ENCODE measurements around the gene COPG2.
"Not testable (repeated sequence)": the region's sequence is repeated elsewhere in the genome, so short reads cannot be mapped to it uniquely, and the experiment has no call there.

DNA sequence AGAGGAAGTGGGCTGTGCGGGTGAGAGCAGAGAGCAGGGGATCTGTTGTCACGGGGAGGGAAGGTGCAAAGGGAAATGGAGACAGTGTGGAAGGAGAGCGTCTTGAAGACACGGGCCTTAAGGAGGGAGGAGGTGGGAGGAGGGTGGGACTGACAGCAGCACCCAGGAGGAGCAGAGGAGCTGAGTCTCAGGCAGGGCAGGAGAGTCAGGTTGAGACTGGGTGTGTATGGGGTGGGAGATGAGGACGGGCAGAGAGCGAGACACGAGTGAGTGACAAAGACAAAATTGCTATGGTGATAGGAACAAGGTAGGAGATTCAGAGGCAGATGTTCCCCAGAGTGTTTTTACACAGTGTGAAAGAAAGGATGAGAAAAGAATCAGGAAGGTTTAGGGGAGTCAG is 127.3 kb downstream of the COPG2 start:
- TF ChIP-seq POLR2A (IDR thresholded peaks at IDR 0.05): not testable (repeated sequence)
- TF ChIP-seq, protein P1, sequence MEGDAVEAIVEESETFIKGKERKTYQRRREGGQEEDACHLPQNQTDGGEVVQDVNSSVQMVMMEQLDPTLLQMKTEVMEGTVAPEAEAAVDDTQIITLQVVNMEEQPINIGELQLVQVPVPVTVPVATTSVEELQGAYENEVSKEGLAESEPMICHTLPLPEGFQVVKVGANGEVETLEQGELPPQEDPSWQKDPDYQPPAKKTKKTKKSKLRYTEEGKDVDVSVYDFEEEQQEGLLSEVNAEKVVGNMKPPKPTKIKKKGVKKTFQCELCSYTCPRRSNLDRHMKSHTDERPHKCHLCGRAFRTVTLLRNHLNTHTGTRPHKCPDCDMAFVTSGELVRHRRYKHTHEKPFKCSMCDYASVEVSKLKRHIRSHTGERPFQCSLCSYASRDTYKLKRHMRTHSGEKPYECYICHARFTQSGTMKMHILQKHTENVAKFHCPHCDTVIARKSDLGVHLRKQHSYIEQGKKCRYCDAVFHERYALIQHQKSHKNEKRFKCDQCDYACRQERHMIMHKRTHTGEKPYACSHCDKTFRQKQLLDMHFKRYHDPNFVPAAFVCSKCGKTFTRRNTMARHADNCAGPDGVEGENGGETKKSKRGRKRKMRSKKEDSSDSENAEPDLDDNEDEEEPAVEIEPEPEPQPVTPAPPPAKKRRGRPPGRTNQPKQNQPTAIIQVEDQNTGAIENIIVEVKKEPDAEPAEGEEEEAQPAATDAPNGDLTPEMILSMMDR (IDR thresholded peaks at IDR 0.05): not testable (repeated sequence)

Data from thyroid gland (tissue), 4 donors.